Ammon's horn (tissue), 1 donor: ENCODE measurements around the gene CDH15.
"Not testable (repeated sequence)": the region's sequence is repeated elsewhere in the genome, so short reads cannot be mapped to it uniquely, and the experiment has no call there.

Experiments used
- DNase-seq: peaks from one replicate; pipeline ENCODE4 v3.0.0-alpha.2; 2016; ENCODE audit warnings: low spot score

CDH15 gene

DNA sequence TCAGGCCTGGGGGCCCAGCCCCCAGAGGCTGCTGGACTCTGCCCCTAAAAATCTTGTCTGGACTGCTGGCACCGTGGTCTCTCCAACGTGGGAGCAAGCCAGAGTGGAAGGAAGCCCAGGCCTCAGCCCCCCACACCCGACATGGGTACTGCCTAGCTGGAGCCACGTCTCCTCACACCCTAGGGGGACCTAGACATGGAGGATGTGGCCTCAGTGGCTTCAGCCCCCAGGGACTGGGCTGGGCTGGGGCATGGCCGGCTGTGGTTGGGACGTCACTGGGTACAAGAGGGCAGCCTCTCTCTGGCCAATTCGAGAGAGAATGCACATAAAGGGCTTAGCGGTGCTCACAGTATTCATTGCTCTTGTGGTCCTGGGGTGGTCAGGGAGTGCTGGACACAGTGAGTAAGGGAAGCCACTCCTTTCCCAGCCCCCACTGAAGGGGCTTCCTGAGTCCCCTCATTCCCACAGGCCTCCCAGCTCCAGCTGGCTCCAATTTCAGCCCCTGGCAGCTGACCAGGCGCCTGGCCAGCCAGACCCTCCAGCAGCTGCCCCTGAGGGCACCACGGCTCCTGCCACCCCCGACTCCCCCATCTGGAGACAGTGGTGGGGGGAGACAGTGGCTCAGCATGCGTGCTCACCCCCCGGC, 1.1 kb downstream of the CDH15 start:
- DNase-seq = no peak

DNA sequence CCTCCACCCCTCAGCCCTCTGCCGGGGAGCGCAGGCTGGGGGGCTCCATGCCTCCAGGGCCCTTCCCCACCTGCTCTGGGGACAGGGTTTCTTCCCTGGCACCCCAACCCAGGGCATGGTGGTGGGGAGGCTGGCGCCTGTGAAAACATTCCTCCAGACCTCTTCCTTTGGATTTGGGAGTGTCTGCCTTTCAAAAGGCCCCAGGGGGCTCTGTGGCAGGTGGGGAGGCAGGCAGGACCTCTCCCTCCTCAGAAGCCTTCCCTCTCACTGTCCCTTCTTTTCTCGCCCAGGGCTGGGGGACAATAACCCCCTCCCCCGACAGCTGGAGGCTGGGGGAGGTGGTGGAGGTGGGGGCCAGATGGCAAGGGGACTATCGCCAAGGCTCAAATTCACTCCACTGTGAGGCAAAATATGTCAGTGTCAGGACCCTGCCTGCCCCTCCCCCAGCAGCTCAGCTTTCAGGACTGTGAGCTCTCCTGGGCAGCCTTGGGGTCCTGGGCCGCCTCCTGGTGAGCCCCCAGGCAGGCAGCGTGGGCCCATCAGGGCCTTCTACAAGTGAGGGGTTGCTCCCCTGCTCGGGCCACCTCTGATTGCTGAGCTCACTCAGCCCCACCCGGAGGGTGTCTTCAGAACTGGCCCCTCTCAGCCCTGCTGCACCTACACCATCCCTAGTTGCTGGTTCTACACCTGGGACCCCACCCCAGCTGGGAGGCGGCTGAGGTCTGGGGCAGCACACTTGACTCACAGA, 1.8 kb downstream of the CDH15 start:
- DNase-seq = no peak

DNA sequence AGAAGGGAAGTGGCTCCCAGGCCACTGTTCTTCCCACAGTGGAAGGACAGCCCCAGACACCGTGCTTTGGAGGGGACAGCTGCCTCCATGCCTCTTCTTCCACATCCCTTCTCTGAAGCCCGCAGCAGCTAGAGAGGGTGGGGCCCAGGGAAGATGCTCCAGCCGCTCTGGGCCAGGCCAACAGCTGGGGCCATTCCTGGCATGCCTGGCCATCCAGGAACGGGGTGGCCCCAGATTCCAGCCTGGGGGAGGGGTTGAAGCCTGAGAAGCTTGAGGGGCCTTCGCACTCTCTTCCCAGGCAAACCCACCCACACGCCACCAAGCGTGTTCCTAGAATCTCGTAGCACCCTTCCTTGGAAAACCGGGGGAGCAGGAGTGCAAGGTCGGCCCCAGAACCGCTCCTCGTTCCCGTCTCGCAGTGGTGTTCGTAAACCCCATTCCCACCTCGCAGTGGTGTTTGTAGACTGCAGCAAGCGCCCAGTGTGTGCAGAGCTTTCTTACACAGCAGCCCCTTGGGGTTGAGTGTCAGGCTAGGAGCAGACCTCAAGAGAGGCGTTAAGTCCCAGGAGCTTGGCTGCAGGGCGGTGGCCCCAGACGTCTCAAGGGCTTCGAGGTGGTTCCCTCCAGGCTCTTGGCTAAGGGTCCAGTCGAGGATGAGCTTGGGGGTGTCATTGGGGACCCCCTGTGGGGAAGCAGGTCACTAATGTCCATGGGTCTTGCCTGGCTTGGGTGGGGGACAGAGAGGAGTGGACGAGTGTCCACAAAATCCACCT, 2.7 kb downstream of the CDH15 start:
- DNase-seq = no peak

DNA sequence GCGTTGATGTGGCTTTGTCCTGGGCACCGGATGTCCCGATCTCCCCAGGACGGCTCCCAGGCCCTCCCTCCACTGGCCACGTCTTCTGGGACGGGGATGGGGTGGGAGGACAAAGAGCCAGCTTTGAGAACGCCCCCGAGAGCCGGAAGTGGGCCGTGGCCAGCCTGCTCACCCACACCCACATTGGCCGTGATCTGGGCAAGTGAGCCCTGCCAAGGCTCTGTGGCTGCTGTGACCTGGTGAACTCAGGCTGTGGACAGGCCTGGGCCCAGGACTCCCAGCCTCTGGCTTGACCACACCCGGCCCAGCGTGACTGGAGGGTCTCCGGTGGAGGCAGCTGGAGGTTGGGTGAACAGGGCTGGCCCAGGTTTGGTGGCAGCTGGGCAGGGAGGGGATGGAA, 3.3 kb downstream of the CDH15 start:
- DNase-seq = no peak

DNA sequence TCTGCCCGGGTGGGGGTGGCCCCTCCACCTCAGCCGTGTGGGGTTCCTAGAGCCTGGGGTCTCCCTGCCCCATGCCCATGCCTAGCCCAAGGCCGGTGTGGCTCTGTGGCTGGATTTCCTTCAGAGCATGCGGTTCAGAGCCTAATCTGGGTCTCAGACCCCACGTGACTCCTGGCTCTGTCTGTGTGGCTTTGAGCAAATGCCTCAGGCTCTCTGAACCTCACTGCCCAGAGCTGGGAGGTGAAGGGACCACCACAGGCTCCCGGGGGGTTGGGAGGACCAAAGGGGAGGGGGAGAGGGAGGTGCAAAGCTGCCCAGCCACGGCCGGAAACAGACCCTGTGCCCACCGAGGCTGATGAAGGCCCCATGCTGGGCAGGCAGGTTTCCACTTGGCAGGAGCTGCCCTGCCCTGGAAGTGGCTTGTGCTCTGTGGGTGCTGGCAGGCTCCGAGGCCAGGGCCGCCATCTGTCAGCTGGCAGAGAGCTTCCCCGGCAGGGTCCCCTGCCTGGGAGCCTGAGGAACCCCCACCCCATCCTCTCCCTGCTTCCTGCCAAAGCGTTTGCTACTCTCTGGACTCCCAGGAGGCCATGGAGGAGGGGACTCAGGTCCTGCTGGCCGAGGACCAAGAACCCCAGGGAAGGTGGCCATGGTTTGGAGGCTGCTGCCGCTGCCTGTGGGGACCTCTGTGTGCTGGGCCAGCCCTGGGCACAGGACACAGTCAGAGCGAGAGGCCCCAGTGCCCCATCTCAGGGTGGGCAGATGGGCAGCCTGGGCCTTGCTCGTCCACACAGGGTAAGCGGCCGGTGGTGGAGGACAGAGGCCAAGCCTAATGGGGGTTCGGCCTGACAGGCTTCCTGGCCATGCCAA, 4.0 kb downstream of the CDH15 start:
- DNase-seq = no peak

DNA sequence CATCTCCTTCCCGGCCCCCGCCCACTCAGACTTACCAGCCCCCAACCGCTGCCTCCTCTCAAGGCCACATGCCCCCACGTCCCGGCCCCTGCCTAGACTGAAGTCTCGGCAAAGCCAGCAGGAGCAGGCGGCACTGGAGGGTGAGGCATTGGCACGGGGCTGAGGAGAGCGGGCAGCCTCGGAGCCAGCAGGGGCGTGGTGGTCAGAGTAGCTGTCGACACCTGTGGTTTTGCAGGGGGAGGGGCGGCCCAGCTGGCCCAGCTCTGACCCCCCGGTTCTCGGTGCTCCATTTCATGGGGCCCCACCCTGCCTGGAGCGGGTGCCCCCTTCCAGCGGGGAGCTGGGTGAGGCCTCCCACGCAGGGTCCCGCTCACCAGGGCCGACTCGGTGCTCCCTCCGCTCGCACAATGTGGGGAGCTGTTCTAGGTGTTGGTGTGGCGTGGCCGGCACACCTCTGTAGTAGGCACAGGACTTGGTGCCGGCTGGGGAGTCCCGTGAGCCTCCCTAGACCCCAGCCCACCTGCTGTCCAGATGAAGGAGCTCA, 4.7 kb downstream of the CDH15 start:
- DNase-seq = no peak

DNA sequence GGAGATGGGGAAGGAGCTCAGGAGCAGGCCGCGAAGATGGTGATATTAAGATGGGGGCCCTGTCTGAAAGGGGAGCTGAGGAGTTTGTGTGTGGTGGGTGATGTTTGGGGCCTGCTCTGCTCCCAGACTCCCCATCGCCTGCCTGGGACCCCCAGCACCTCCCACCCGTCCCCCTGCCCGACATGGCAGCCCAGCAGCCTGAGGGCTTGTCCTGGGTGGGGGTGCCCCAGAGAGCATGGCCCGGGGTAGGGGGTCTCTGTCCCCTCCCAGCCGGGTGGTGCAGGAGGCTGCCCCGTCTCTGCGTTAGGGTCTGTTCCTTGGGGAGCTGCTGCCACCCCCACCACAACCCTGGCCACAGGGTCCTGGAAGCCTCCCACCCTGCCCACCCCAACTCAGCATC, 5.2 kb downstream of the CDH15 start:
- no peak for DNase-seq

DNA sequence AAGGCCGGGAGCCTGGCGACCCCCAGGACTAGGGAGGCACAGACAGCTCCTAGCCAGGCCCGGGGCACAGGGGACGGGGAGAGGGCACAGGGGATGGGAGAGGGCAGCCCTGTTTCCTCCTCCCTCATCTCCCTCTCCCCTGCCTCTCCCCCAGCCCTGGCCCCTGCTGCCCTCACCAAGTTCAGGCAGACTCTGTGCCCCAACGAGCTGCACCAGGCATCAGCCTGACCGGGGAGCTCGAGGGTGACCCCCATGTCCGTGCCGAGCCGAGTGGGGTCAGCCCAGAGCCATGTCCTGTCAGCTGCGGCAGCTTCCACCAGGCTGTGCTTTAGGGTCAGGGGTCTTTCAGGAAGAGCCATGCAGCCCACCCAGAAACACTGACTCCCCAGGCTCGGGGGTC, 6.0 kb downstream of the CDH15 start:
- DNase-seq = no peak

DNA sequence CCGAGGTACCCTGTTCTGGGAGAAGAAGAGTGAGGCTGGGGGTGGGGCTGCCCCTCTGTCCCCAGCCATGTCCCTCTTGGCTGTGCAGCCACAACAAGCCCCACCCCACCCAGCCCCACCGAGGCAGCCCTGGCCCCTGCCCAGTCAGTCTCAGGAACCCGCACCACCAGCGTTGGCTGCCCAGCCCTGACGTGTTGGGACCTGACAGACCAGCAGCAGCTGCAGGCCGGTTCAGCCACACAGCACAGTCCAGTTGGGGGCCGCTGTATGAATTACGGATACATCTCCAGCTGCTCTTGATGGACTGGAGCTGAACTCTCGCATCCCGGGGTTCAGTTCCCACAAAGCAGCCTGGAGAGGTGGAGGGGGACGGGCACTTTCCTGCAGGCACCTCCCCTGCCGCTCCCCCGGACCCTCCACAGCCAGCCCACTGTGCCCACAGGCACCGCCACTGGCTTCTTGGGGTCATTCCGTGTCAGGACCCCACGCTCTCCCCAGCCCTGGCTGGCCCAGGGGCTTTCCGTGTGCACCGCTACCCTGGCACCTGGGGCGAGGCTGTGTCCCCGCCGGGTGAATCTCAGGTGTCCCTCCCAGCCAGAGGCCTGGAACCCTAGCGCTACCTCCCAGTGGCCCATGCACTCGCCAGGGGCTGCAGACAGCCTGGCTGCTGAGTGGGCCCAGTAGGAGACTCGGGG, 7.1 kb downstream of the CDH15 start:
- no peak for DNase-seq

DNA sequence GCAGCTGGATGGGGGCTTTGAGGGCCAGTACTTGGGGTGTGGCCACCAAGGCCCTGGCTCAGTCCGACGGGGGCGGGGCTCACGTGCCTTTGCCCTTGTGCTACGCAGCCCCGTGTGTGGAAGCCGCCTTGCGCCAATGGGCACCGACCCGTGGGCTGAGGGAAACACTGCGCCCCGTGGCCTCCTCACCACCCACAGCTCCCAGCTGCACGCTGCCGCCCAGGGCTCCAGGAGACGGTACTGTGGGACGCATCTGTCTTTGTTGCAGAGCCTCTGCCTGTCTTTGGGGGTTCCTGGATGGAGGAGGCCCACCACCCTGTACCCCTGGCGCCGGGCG, 7.6 kb downstream of the CDH15 start:
- DNase-seq = no peak

DNA sequence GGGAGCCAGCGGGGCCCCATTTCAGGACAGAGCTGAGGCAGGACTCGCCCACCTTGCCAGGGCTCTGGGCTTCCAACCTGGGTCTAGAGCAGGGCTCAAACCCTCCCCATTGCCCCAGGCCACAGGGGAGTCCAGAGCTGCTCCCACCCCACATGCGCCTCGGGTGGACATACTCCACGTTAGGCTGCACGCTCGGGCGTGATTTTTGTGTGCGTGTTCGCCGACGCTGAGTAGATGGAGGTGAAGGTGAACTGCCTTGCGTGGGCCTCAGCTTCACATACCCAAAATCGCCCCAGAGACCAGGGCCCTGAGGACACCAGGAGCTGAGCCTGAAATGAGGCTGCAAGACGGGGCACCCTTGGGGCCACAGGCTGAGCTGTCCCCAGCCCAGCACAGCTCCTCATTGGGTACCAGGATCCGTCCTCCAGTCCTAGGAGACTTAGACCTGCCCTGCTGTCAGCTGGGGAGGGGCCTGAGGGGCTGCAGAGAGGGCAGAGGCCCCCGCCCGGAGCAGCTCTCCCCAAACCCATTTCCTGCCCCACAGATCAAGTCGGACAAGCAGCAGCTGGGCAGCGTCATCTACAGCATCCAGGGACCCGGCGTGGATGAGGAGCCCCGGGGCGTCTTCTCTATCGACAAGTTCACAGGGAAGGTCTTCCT, 8.2 kb downstream of the CDH15 start:
- DNase-seq = no peak

DNA sequence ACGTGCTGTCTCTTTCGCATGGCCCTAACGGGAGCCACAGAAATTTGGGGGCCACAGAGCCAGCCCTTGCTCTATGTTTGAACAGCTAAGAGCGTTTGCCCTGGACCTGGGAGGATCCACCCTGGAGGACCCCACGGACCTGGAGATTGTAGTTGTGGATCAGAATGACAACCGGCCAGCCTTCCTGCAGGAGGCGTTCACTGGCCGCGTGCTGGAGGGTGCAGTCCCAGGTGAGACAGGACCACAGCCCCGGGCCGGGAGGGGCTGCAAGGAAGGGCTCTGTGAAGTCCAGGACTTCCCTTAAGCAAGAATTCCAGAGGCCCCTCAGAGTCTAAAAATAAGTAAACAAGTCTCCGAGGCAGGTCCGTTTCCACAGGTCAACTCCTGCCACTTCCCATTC, 11.9 kb downstream of the CDH15 start:
- no peak for DNase-seq

DNA sequence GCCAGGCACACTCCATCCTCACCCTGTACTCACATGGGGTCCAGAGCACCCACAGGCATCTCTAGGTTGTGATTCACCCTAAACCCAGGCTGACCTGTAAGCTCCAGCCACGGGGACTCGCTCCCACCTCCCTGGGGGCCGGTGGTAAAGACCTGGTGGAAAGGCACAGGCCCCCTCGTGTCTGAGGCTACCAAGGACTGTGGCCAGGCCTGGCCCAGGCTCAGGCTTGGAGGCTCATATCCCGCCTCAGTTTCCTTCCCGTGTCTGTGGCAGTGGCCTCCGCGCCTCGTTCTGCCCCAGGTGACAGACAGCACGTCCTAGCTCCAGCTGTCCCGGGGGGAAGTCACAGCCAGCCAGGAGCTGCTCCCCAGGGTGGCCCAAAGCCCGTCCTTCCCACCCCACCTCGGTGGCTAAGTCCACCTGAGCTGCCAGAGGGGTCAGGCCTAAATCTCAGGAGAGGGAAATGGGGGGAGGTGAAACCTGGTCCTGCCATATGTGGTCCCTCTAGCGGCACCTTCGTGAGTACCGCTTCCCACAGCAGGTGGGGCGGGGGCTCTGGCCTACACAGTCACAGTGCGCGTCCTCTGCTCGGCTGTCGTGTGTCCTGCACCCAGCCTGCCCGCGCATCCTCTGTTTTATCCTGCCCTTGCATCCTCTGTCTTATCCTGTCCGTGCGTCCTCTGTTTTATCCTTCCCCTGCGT, 12.6 kb downstream of the CDH15 start:
- no peak for DNase-seq

DNA sequence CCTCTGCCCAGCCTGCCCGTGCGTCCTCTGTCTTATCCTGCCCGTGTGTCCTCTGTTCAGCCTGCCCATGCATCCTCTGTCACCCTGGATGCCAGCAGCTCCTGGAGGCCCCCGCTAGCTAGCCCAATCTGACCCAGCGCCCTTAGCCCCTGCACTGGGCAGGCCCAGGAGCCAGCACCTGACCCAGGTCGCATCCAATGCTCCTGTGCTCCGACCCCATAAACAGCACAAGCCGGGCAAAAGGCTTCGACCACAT, 13.1 kb downstream of the CDH15 start:
- no peak for DNase-seq

DNA sequence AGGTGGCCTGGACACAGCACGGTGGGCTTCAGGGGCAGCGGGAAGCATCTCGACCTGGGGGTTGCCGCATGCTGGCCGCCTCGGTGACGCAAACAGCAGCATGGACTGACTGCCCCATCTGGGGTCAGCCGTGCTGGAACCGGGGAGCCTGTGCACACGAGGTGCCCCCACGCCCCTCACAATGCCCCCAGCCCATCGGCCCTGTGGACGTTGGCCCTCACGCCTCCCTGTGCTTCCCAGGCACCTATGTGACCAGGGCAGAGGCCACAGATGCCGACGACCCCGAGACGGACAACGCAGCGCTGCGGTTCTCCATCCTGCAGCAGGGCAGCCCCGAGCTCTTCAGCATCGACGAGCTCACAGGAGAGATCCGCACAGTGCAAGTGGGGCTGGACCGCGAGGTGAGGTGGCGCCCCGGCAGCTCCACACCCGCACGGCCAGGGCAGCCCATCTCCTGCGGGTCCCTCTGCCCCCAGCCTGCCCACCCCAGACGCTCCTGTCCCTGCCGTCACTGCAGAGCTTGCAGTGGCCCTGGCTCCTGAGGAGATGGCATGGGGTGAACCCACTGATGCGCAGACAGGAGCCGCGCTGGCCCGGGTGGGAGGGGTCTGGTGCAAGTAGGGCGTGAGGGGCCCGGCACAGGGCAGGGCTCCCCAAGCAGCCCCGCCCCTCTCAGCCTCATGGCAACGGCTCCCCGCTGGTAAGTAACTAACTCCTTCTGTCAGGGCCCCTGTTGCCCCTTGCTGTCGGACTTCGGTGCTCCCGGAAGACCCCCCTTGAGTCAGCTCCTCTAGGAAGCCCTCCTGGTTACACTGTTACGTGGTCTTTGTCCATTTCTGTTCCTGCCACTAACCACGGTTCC, 13.6 kb downstream of the CDH15 start:
- DNase-seq = no peak

DNA sequence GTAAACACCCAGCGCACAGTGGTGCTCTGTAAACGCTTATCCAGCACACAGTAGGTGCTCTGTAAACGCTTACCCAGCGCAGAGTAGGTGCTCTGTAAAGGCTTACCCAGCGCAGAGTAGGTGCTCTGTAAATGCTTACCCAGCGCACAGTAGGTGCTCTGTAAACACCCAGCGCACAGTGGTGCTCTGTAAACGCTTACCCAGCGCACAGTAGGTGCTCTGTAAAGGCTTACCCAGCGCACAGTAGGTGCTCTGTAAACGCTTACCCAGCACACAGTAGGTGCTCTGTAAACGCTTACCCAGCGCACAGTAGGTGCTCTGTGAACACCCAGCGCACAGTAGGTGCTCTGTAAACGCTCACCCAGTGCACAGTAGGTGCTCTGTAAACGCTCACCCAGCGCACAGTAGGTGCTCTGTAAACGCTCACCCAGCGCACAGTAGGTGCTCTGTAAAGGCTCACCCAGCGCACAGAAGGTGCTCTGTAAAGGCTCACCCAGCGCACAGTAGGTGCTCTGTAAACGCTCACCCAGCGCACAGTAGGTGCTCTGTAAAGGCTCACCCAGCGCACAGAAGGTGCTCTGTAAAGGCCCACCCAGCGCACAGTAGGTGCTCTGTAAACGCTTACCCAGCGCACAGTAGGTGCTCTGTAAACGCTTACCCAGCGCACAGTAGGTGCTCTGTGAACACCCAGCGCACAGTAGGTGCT, 14.5 kb downstream of the CDH15 start:
- not testable (repeated sequence) for DNase-seq

DNA sequence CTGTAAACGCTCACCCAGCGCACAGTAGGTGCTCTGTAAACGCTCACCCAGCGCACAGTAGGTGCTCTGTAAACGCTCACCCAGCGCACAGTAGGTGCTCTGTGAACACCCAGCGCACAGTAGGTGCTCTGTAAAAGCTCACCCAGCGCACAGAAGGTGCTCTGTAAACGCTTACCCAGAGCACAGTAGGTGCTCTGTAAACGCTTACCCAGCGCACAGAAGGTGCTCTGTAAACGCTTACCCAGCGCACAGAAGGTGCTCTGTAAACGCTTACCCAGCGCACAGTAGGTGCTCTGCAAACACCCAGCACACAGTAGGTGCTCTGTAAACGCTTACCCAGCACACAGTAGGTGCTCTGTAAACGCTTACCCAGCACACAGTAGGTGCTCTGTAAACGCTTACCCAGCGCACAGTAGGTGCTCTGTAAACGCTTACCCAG, 15.1 kb downstream of the CDH15 start:
- DNase-seq = not testable (repeated sequence)

DNA sequence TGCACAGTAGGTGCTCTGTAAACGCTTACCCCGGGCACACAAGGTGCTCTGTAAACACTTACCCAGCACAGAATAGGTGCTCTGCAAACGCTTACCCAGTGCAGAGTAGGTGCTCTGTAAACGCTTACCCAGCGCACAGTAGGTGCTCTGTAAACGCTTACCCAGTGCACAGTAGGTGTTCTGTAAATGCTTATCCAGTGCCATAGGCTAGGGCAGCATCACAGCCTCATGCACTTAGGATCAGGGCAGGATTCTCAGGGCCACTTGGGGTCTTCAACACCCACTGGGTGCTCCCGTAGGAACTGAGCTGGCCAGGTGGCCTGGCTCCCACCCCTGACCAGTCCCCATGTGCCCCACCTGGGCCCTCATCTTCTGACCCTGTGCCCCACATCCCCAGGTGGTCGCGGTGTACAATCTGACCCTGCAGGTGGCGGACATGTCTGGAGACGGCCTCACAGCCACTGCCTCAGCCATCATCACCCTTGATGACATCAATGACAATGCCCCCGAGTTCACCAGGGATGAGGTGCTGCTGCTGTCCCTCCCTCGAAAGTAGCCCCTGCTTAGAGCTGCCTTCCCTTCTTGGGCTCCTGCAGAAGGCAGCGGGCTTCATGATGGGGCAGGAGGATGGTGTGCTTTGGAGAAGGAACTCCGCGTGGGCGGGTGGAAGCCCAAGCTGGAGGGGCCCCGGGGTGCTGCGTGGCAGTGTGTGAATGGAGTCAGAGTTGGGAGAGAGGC, 15.7 kb downstream of the CDH15 start:
- DNase-seq = no peak
